K562 (cell line): ENCODE measurements around the gene NEMP2. TPM values are rescaled to one million over a fixed set of nuclear protein-coding genes. Genes with fewer than 3 reads are reported as not detected.

ENCODE experiments used
- ATAC-seq: fragments of 200-7000 bp; cut with Tn5 transposase; 3 replicates; pipeline ENCODE4 v1.9.1; 2020; ENCODE audit warnings: moderate library complexity
- BruUV-seq: library from RNA; stranded (reverse); fragments of 400-500 nt; replicated peaks from 2 replicates; lab custom pipeline; 2021; lab: Mats Ljungman, UMichigan
- CTCF ChIA-PET: fragments of 300-600 bp; formaldehyde crosslinking; extraction: SDS; loops from one replicate; lab custom pipeline; 2021; ENCODE audit warnings: low intra/inter-chr PET ratio; lab: Yijun Ruan, JAX
- POLR2A ChIA-PET: fragments of 300-600, 350-650 bp; sonication (Branson Sonifier 250); formaldehyde crosslinking; extraction: SDS; loops from one replicate; lab custom pipeline; 2021; ENCODE audit warnings: antibody characterized with exemption, inconsistent platforms; lab: Yijun Ruan, JAX
- DNase-seq, 4 experiments: peaks; one replicate each; pipeline versions ENCODE4 v3.0.0 to v3.0.0-alpha.2; 2011 to 2018; ENCODE audit warnings: low spot score in 3 of 4, mixed read lengths in 3 of 4; ENCODE audit errors: extremely low read depth in 1 of 4
- FAIRE-seq: peaks from 2 replicates; lab custom pipeline; 2011; peaks lifted over from hg19 to GRCh38; lab: Jason Lieb, UNC
- H2AFZ ChIP-seq: 2 replicates; pipeline ENCODE4 v1.6.0; 2011; ENCODE audit warnings: low read depth, low read length, control low read depth, inconsistent platforms
- H3K27ac ChIP-seq: fragments of 200-600 bp; 3 replicates; pipeline ENCODE4 v1.8.0; 2011; ENCODE audit warnings: low read depth, mild to moderate bottlenecking, control low read depth, inconsistent platforms, low read length, moderate library complexity, mixed read lengths; ENCODE audit errors: extremely low read depth
- H3K27me3 ChIP-seq, 2 experiments: fragments of 300-600 bp in 1 of 2; 2 replicates in 1 of 2; 3 replicates in 1 of 2; pipeline versions ENCODE4 v1.6.0 to v1.8.0; 2011; ENCODE audit warnings: inconsistent platforms in 2 of 2, low read length in 2 of 2, mild to moderate bottlenecking in 1 of 2, mixed read lengths in 1 of 2, moderate library complexity in 1 of 2; ENCODE audit not compliant: control insufficient read depth in 2 of 2, insufficient read depth in 2 of 2
- H3K36me3 ChIP-seq: fragments of 300-600 bp; 3 replicates; pipeline ENCODE4 v1.8.0; 2011; ENCODE audit warnings: mild to moderate bottlenecking, low read length, inconsistent platforms; ENCODE audit not compliant: control insufficient read depth, insufficient read depth
- H3K4me1 ChIP-seq, 2 experiments: fragments of 200-600 bp in 1 of 2; replicated peaks in 1 of 2; 2 replicates in 1 of 2; 3 replicates in 1 of 2; pipeline versions ENCODE4 v1.5.1 to v1.8.0; 2011; ENCODE audit warnings: inconsistent platforms in 2 of 2, low read length in 2 of 2, mild to moderate bottlenecking in 1 of 2, mixed read lengths in 1 of 2, moderate library complexity in 1 of 2; ENCODE audit not compliant: control insufficient read depth in 2 of 2, insufficient read depth in 2 of 2
- H3K4me2 ChIP-seq: 2 replicates; pipeline ENCODE4 v1.6.1; 2011; ENCODE audit warnings: low read length, control low read depth, inconsistent platforms, mixed read lengths; ENCODE audit not compliant: insufficient read depth
- H3K4me3 ChIP-seq: fragments of 200-600 bp; sonication (generic), shearing (Covaris generic); 2 replicates; pipeline ENCODE4 v1.5.1; 2016; ENCODE audit warnings: control low read depth, inconsistent platforms
- H3K79me2 ChIP-seq: fragments of 200-600 bp; 3 replicates; pipeline ENCODE4 v1.8.0; 2011; ENCODE audit warnings: low read length, inconsistent platforms; ENCODE audit not compliant: control insufficient read depth, insufficient read depth
- H3K9ac ChIP-seq, 2 experiments: 2 replicates each; pipeline versions ENCODE4 v1.6.0 to v1.6.1; 2011; ENCODE audit warnings: low read depth in 2 of 2, low read length in 2 of 2, control low read depth in 1 of 2, inconsistent platforms in 1 of 2, mild to moderate bottlenecking in 1 of 2, mixed read lengths in 1 of 2; ENCODE audit not compliant: insufficient read depth in 1 of 2
- H3K9me1 ChIP-seq: one replicate; pipeline ENCODE4 v1.6.0; 2011; ENCODE audit warnings: inconsistent platforms, mild to moderate bottlenecking, low read length, moderate library complexity; ENCODE audit not compliant: control insufficient read depth, insufficient read depth
- H3K9me3 ChIP-seq: replicated peaks from 2 replicates; pipeline ENCODE4 v1.5.1; 2011; ENCODE audit warnings: low read depth, low read length, inconsistent platforms; ENCODE audit not compliant: control insufficient read depth, insufficient read depth
- H4K20me1 ChIP-seq: replicated peaks from 2 replicates; pipeline ENCODE4 v1.6.1; 2011; ENCODE audit warnings: low read length, inconsistent platforms, mixed read lengths; ENCODE audit not compliant: control insufficient read depth, insufficient read depth
- C11orf30 ChIP-seq: fragments of 450-650 bp; IDR thresholded peaks from 2 replicates; pipeline ENCODE4 v1.6.1; 2016; ENCODE audit warnings: low read depth, mild to moderate bottlenecking
- EGR1 ChIP-seq: fragments of 450-650 bp; conservative IDR thresholded peaks from 2 replicates; pipeline ENCODE4 v1.6.1; 2017; ENCODE audit warnings: mild to moderate bottlenecking
- EP400 ChIP-seq: fragments of 450-650 bp; IDR thresholded peaks from 2 replicates; pipeline ENCODE4 v1.6.1; 2017; ENCODE audit warnings: antibody characterized with exemption, mild to moderate bottlenecking, moderate library complexity
- GABPA ChIP-seq: fragments of 200-800 bp; sonication (Bioruptor generic); conservative IDR thresholded peaks from 2 replicates; pipeline ENCODE4 v1.6.1; 2016; ENCODE audit warnings: low read depth, missing genetic modification characterization, missing compliant biosample characterization
- HDAC6 ChIP-seq: IDR thresholded peaks from 2 replicates; pipeline ENCODE4 v1.6.1; 2012; ENCODE audit warnings: low read depth, mild to moderate bottlenecking, control low read depth, inconsistent platforms, low read length, moderate library complexity
- HIVEP1 ChIP-seq: fragments of 250-450 bp; sonication (Bioruptor Pico); IDR thresholded peaks from 2 replicates; pipeline ENCODE4 v1.4.0; 2020; ENCODE audit warnings: mild to moderate bottlenecking
- LCOR ChIP-seq: sonication (generic); formaldehyde crosslinking; IDR thresholded peaks from 2 replicates; pipeline ENCODE4 v1.8.0; 2022; ENCODE audit warnings: mild to moderate bottlenecking, missing genetic modification reagents
- MITF ChIP-seq: IDR thresholded peaks from 2 replicates; pipeline ENCODE4 v1.6.1; 2014; ENCODE audit warnings: antibody characterized with exemption
- NUFIP1 ChIP-seq: fragments of 450-650 bp; IDR thresholded peaks from 2 replicates; pipeline ENCODE4 v1.6.1; 2018; ENCODE audit not compliant: partially characterized antibody
- POLR3G ChIP-seq: IDR thresholded peaks from 2 replicates; pipeline ENCODE4 v1.6.1; 2011; ENCODE audit not compliant: insufficient read length, insufficient replicate concordance; ENCODE audit errors: extremely low read depth
- SMC3 ChIP-seq: conservative IDR thresholded peaks from 2 replicates; pipeline ENCODE4 v1.6.1; 2011; ENCODE audit warnings: low read depth, low read length, improper control_type of control experiment; ENCODE audit not compliant: insufficient read depth
- TBP ChIP-seq: optimal IDR thresholded peaks from 2 replicates; pipeline ENCODE3; 2011; ENCODE audit warnings: low read depth, low read length, improper control_type of control experiment
- TRIM28 ChIP-seq: fragments of 450-650 bp; IDR thresholded peaks from 2 replicates; pipeline ENCODE4 v1.6.1; 2017
- ZC3H8 ChIP-seq: fragments of 450-650 bp; IDR thresholded peaks from 2 replicates; pipeline ENCODE4 v1.6.1; 2017
- ZNF507 ChIP-seq: conservative IDR thresholded peaks from 2 replicates; pipeline ENCODE4 v1.6.1; 2017; ENCODE audit warnings: missing genetic modification characterization, missing compliant biosample characterization
- ZNF766 ChIP-seq: fragments of 200-800 bp; sonication (Bioruptor generic); conservative IDR thresholded peaks from 2 replicates; pipeline ENCODE4 v1.6.1; 2016; ENCODE audit warnings: missing genetic modification characterization, missing compliant biosample characterization
- WGBS: fragments of 100-300 bp; shearing (Covaris generic); methylation state at CpG from one replicate; pipeline ENCODE4 v1.1.6; 2016; ENCODE audit warnings: low coverage, mixed read lengths; ENCODE audit not compliant: insufficient coverage; ENCODE audit errors: missing lambda C conversion rate; 5-methylcytosine and 5-hydroxymethylcytosine counted together
- in situ Hi-C: fragments of 300-500 bp; cut with MboI; formaldehyde crosslinking; loops from 4 replicates; pipeline ENCODE4 v1.15.0; 2018; ENCODE audit warnings: inconsistent platforms, mixed read lengths
- intact Hi-C: fragments of 100-400 bp; cut with micrococcal nuclease; formaldehyde crosslinking; loops from 2 replicates; pipeline ENCODE4 v1.14.2; 2022
- polyA plus RNA-seq, 8 experiments: library from polyadenylated mRNA; depleted of rRNA in 4 of 8; stranded (reverse) in 5 of 8; unstranded in 3 of 8; fragments of >200 nt; fragmentation: Nextera tagmentation in 2 of 8; fragmentation: Illumina TruSeq in 1 of 8; extraction: Ambion mirVana in 2 of 8; extraction: Trizol in 1 of 8; gene quantifications; 2 replicates each; pipeline versions ENCODE4 v1.2.1 to v1.2.3, GENCODE V29; 2011 to 2014; ENCODE audit warnings: inconsistent platforms in 1 of 8, missing spikeins in 1 of 8
- total RNA-seq, 7 experiments: library from RNA; depleted of rRNA in 6 of 7; stranded (reverse); fragments of >200 nt in 6 of 7; fragmentation: Illumina TruSeq in 2 of 7; extraction: Trizol in 2 of 7; gene quantifications; 2 replicates each; pipeline versions ENCODE4 v1.2.1 to v1.2.3, GENCODE V29; 2011 to 2021; ENCODE audit warnings: low replicate concordance in 1 of 7
- TF ChIP-seq, protein P1 (sequence below): sonication (generic); formaldehyde crosslinking; IDR thresholded peaks from 2 replicates; pipeline ENCODE4 v1.8.1; 2022; ENCODE audit warnings: missing genetic modification reagents
- TF ChIP-seq, protein P2 (sequence below): fragments of 200-800 bp; sonication (Bioruptor generic); IDR thresholded peaks from 2 replicates; pipeline ENCODE4 v1.6.1; 2017; ENCODE audit warnings: missing genetic modification characterization, missing compliant biosample characterization

NEMP2 gene
- total and polyA plus RNA-seq, 9 of the 15 experiments (the other 6 are each of a cell fraction or from before 2014, with no cell fraction given), result 0.32 to 3.0 (median 1.7) TPM

DNA sequence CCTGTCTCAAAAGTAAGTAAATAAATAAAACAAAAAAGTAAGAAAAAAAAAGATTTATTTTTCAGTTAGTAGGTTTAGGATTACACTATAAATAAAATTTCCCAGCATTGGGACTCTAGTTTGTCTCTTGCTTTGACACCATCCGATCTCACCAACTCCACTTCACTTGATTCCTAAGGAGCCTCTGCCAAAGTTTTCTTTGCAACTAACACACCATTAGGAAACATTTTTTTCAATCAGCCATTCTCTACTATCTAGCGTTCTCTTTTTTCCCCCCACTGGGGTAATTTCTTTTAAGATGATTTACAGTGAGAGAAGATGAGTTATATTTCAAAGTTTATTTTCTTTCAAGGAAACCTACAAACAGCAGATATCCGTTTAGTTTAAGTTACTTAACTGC lies 10.6 kb upstream of the NEMP2 start:
- no TSS peak for BruUV-seq
- H3K4me2 ChIP-seq, result no peak overlapping the region
- no peak for ATAC-seq
- no peak for DNase-seq
- no peak overlapping the region for H2AFZ ChIP-seq
- H3K27ac ChIP-seq, result no peak overlapping the region
- no peaks in the 10 kb centered on the region for H3K79me2 ChIP-seq
- no peaks in the 10 kb centered on the region for H4K20me1 ChIP-seq
- no peaks in the 10 kb centered on the region for H3K4me1 ChIP-seq
- no peaks in the 10 kb centered on the region for H3K36me3 ChIP-seq
- no peaks in the 10 kb centered on the region for H3K27me3 ChIP-seq
- FAIRE-seq, result no peak
- ChIA-PET POLR2A (no interaction called here), CTCF (no interaction called here)
- no peak overlapping the region for H3K9ac ChIP-seq
- H3K9me3 ChIP-seq, result peaks cover 6% of the 10 kb centered on the region; the same call in 1 of the 2 replicates
- TF ChIP-seq NUFIP1, result no peak
- TF ChIP-seq ZC3H8, result no peak
- TF ChIP-seq POLR3G, result no peak
- no peak for TF ChIP-seq TBP
- TF ChIP-seq, protein P1, sequence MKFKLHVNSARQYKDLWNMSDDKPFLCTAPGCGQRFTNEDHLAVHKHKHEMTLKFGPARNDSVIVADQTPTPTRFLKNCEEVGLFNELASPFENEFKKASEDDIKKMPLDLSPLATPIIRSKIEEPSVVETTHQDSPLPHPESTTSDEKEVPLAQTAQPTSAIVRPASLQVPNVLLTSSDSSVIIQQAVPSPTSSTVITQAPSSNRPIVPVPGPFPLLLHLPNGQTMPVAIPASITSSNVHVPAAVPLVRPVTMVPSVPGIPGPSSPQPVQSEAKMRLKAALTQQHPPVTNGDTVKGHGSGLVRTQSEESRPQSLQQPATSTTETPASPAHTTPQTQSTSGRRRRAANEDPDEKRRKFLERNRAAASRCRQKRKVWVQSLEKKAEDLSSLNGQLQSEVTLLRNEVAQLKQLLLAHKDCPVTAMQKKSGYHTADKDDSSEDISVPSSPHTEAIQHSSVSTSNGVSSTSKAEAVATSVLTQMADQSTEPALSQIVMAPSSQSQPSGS (CRISPR knock-in tag), result no peak
- TF ChIP-seq, protein P2, sequence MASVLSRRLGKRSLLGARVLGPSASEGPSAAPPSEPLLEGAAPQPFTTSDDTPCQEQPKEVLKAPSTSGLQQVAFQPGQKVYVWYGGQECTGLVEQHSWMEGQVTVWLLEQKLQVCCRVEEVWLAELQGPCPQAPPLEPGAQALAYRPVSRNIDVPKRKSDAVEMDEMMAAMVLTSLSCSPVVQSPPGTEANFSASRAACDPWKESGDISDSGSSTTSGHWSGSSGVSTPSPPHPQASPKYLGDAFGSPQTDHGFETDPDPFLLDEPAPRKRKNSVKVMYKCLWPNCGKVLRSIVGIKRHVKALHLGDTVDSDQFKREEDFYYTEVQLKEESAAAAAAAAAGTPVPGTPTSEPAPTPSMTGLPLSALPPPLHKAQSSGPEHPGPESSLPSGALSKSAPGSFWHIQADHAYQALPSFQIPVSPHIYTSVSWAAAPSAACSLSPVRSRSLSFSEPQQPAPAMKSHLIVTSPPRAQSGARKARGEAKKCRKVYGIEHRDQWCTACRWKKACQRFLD (CRISPR knock-in tag), result no peak
- no peak for TF ChIP-seq HIVEP1
- TF ChIP-seq GABPA (tag), result no peak
- TF ChIP-seq TRIM28, result no peak
- TF ChIP-seq EGR1, result no peak
- no peak for TF ChIP-seq C11orf30
- no peak for TF ChIP-seq MITF
- TF ChIP-seq HDAC6, result no peak
- no peak for TF ChIP-seq SMC3
- TF ChIP-seq LCOR, result no peak
- TF ChIP-seq ZNF507 (tag), result no peak
- no peak for TF ChIP-seq EP400
- TF ChIP-seq ZNF766 (CRISPR knock-in tag), result no peak
- no peaks in the 10 kb centered on the region for H3K9me1 ChIP-seq
- intact Hi-C loops (no loop called here), in situ Hi-C loops (no loop called here)
- 59% methylated on average over 3 of the region's 3 CpGs for WGBS
- no peak overlapping the region for H3K4me3 ChIP-seq
